HL-60 (cell line): ENCODE data around the gene KBTBD7.

Experiments
- SPI1 ChIP-seq: IDR thresholded peaks from 2 replicates; pipeline ENCODE4 v1.6.1; 2012; ENCODE audit warnings: low read depth, mild to moderate bottlenecking, borderline replicate concordance
- TF ChIP-seq, protein P1 (sequence below): IDR thresholded peaks from one replicate; pipeline ENCODE4 v1.5.1; 2011; ENCODE audit warnings: low read length, control low read depth, inconsistent platforms; ENCODE audit not compliant: insufficient read depth

- TF ChIP-seq, protein P1, sequence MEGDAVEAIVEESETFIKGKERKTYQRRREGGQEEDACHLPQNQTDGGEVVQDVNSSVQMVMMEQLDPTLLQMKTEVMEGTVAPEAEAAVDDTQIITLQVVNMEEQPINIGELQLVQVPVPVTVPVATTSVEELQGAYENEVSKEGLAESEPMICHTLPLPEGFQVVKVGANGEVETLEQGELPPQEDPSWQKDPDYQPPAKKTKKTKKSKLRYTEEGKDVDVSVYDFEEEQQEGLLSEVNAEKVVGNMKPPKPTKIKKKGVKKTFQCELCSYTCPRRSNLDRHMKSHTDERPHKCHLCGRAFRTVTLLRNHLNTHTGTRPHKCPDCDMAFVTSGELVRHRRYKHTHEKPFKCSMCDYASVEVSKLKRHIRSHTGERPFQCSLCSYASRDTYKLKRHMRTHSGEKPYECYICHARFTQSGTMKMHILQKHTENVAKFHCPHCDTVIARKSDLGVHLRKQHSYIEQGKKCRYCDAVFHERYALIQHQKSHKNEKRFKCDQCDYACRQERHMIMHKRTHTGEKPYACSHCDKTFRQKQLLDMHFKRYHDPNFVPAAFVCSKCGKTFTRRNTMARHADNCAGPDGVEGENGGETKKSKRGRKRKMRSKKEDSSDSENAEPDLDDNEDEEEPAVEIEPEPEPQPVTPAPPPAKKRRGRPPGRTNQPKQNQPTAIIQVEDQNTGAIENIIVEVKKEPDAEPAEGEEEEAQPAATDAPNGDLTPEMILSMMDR, result no peak
- no peak for TF ChIP-seq SPI1
Measured at GRCh38 chr13:41182231-41182630, 12.1 kb downstream of the KBTBD7 start.
